Bronchial epithelial cell (primary cell): ENCODE measurements around the gene CSRP3. TPM values are rescaled to one million over a fixed set of nuclear protein-coding genes. Genes with fewer than 3 reads are reported as not detected.
A peak's percentile ranks its signal among the peaks of the same experiment; 100 is the strongest.

Source experiments
- DNase-seq: peaks from one replicate; pipeline ENCODE4 v3.0.0-alpha.2; 2010; ENCODE audit warnings: low read depth
- FAIRE-seq: peaks from 2 replicates; lab custom pipeline; 2011; peaks lifted over from hg19 to GRCh38; lab: Jason Lieb, UNC
- H3K27me3 ChIP-seq: 2 replicates; pipeline ENCODE4 v1.5.1; 2011; ENCODE audit warnings: low read length; ENCODE audit not compliant: control insufficient read depth, insufficient read depth
- H3K36me3 ChIP-seq: 2 replicates; pipeline ENCODE4 v1.5.1; 2011; ENCODE audit warnings: low read length; ENCODE audit not compliant: control insufficient read depth, insufficient read depth
- H3K4me3 ChIP-seq: 2 replicates; pipeline ENCODE4 v1.5.1; 2011; ENCODE audit warnings: mild to moderate bottlenecking, low read depth, low read length, control low read depth
- CTCF ChIP-seq: IDR thresholded peaks from 2 replicates; pipeline ENCODE4 v1.5.1; 2011; ENCODE audit warnings: mild to moderate bottlenecking, moderate library complexity, low read length, control low read depth, inconsistent platforms; ENCODE audit not compliant: insufficient read depth, severe bottlenecking
- total RNA-seq: library from RNA; depleted of rRNA; stranded (reverse); fragments of >200 nt; gene quantifications from 2 replicates; pipeline ENCODE4 v1.2.1, GENCODE V29; 2014

The CSRP3 gene
- total RNA-seq, 1 donor from 2014 or later, result not detected

- no peaks in the 10 kb centered on the region for H3K36me3 ChIP-seq
- TF ChIP-seq CTCF, result no peak
- peak; percentile 70 for DNase-seq
- H3K4me3 ChIP-seq, result no peak overlapping the region
- H3K27me3 ChIP-seq, result no peaks in the 10 kb centered on the region
- no peak for FAIRE-seq
These were observed 1.2 kb downstream of the CSRP3 start for GRCh38 chr11:19200410-19201201.

- no peaks in the 10 kb centered on the region for H3K36me3 ChIP-seq
- TF ChIP-seq CTCF, result no peak
These were observed 2.0 kb downstream of the CSRP3 start for GRCh38 chr11:19199771-19200170.

GRCh38 chr11:19199048-19199447 lies 2.7 kb downstream of the CSRP3 start:
- no peak for TF ChIP-seq CTCF
- no peak for DNase-seq
- Histone ChIP-seq H3K4me3 (no peak overlapping the region), H3K27me3 (no peaks in the 10 kb centered on the region), H3K36me3 (no peaks in the 10 kb centered on the region)
- FAIRE-seq, result no peak

More at GRCh38 chr11:19199771-19200170, 2.0 kb downstream of the CSRP3 start:
- Histone ChIP-seq H3K4me3 (no peak overlapping the region), H3K27me3 (no peaks in the 10 kb centered on the region)
- DNase-seq, result no peak
- no peak for FAIRE-seq

- Histone ChIP-seq H3K4me3 (no peak overlapping the region), H3K36me3 (no peaks in the 10 kb centered on the region), H3K27me3 (no peaks in the 10 kb centered on the region)
- DNase-seq, result no peak
- no peak for TF ChIP-seq CTCF
- no peak for FAIRE-seq
These were observed 5.4 kb downstream of the CSRP3 start for GRCh38 chr11:19196432-19196831.

GRCh38 chr11:19194620-19195308 lies 7.0 kb downstream of the CSRP3 start:
- no peaks in the 10 kb centered on the region for H3K27me3 ChIP-seq
- DNase-seq (no peak), FAIRE-seq (no peak)
- no peak overlapping the region for H3K4me3 ChIP-seq
- no peak for TF ChIP-seq CTCF
- no peaks in the 10 kb centered on the region for H3K36me3 ChIP-seq
